Activated CD8-positive, alpha-beta T cell treated with anti-CD3 and anti-CD28 coated beads for 36 hours (primary cell): ENCODE measurements around the gene CAMK2N2. TPM values are rescaled to one million over a fixed set of nuclear protein-coding genes. Genes with fewer than 3 reads are reported as not detected.

Experiments
- ATAC-seq: fragments of 200-7000 bp; cut with Tn5 transposase; one replicate; pipeline ENCODE4 v1.10.0; 2021; ENCODE audit warnings: mild to moderate bottlenecking, moderate library complexity
- CTCF ChIA-PET: fragments of 350-600 bp; sonication (Branson Sonifier 250); formaldehyde crosslinking; loops from one replicate; lab custom pipeline; 2021; ENCODE audit warnings: antibody characterized with exemption; lab: Charles Lee
- POLR2A ChIA-PET: fragments of 350-600 bp; sonication (Branson Sonifier 250); formaldehyde crosslinking; loops from one replicate; lab custom pipeline; 2021; ENCODE audit warnings: antibody characterized with exemption; lab: Charles Lee
- DNase-seq: peaks from one replicate; pipeline ENCODE4 v3.0.0-alpha.2; 2020
- H3K27ac Mint-ChIP-seq: one replicate; pipeline ENCODE4 v1.8.0; 2021; ENCODE audit warnings: mild to moderate bottlenecking, mixed read lengths
- H3K27me3 Mint-ChIP-seq: one replicate; pipeline ENCODE4 v1.8.0; 2021; ENCODE audit warnings: mixed read lengths
- H3K36me3 Mint-ChIP-seq: one replicate; pipeline ENCODE4 v1.8.0; 2021; ENCODE audit warnings: low read depth, mixed read lengths
- H3K4me1 Mint-ChIP-seq: one replicate; pipeline ENCODE4 v1.8.0; 2021; ENCODE audit warnings: low read depth, mixed read lengths
- H3K4me3 Mint-ChIP-seq: one replicate; pipeline ENCODE4 v1.8.0; 2021; ENCODE audit warnings: mild to moderate bottlenecking, moderate library complexity, mixed read lengths
- H3K9me3 Mint-ChIP-seq: one replicate; pipeline ENCODE4 v1.8.0; 2021; ENCODE audit warnings: mixed read lengths
- intact Hi-C: fragments of 100-400 bp; cut with micrococcal nuclease; formaldehyde crosslinking; loops from one replicate; pipeline ENCODE4 v1.10.0; 2022
- total RNA-seq, 2 experiments: library from RNA; stranded (reverse); gene quantifications; one replicate each; pipeline ENCODE4 v1.2.3, GENCODE V29; 2021
- TF ChIP-seq, protein P1 (sequence below): fragments of 200-600 bp; IDR thresholded peaks from one replicate; pipeline ENCODE4 v1.8.0; 2022; ENCODE audit warnings: antibody characterized with exemption, mild to moderate bottlenecking

The CAMK2N2 gene
- total RNA-seq, 2 experiments from 2014 or later, result 0.18 to 0.22 TPM

DNA sequence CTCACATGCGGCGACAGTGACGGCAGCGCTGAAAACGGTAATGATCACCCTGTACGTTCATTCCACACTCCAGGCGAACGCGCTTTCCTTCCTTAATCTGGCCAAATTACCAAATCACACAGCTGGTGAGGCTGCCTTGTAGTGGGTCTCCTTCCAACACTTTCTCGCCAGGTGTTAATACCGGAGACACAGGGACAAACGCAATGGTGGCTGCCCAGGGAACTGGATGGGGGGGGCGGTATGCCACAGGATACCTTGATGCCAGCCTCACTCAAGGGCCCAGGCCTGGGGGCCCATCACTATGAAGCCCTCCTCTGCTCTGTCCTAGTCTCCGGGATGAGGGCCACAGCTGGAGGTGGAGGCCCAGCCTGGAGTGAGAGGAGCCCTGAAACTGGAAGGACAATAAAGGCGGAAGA is 1.4 kb upstream of the CAMK2N2 start:
- Mint-ChIP-seq H3K4me3 (peak overlapping the region; percentile 78), H3K36me3 (peaks cover 7% of the 10 kb centered on the region), H3K9me3 (peaks cover 4% of the 10 kb centered on the region), H3K27ac (no peak overlapping the region), H3K27me3 (peaks cover 46% of the 10 kb centered on the region), H3K4me1 (peaks cover 17% of the 10 kb centered on the region)
- ATAC-seq (no peak), DNase-seq (no peak)
- POLR2A ChIA-PET, result interaction anchor here (0.6 to 1.5 kb wide), 3 partner anchors 22 to 32 kb away, joined by 3 to 5 read pairs (median 5); no protein-coding TSS in a partner anchor
- TF ChIP-seq, protein P1, sequence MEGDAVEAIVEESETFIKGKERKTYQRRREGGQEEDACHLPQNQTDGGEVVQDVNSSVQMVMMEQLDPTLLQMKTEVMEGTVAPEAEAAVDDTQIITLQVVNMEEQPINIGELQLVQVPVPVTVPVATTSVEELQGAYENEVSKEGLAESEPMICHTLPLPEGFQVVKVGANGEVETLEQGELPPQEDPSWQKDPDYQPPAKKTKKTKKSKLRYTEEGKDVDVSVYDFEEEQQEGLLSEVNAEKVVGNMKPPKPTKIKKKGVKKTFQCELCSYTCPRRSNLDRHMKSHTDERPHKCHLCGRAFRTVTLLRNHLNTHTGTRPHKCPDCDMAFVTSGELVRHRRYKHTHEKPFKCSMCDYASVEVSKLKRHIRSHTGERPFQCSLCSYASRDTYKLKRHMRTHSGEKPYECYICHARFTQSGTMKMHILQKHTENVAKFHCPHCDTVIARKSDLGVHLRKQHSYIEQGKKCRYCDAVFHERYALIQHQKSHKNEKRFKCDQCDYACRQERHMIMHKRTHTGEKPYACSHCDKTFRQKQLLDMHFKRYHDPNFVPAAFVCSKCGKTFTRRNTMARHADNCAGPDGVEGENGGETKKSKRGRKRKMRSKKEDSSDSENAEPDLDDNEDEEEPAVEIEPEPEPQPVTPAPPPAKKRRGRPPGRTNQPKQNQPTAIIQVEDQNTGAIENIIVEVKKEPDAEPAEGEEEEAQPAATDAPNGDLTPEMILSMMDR, result no peak
- intact Hi-C loops, result no loop called here
- CTCF ChIA-PET, result interaction anchor here (1.6 to 4.3 kb wide), 2 partner anchors 27 to 35 kb away, joined by 6 to 19 read pairs; partner anchors contain the start of gene VWA5B2

GRCh38 chr3:184261854-184262763 is 756 bp upstream of the CAMK2N2 start:
- Mint-ChIP-seq H3K27me3 (peaks cover 41% of the 10 kb centered on the region), H3K4me3 (peak overlapping the region; percentile 78), H3K36me3 (peaks cover 9% of the 10 kb centered on the region), H3K9me3 (peaks cover 1% of the 10 kb centered on the region), H3K4me1 (peaks cover 17% of the 10 kb centered on the region), H3K27ac (no peak overlapping the region)
- ChIA-PET POLR2A (interaction anchor here (0.6 to 1.5 kb wide), 4 partner anchors 21 to 32 kb away, joined by 3 to 5 read pairs (median 4); no protein-coding TSS in a partner anchor), CTCF (interaction anchor here (1.6 to 4.3 kb wide), 2 partner anchors 28 to 34 kb away, joined by 6 to 19 read pairs; partner anchors contain the start of gene VWA5B2)
- TF ChIP-seq, protein P1, result no peak
- ATAC-seq (peak; percentile 15), DNase-seq (peak; percentile 56)
- intact Hi-C loops, result no loop called here

- intact Hi-C loops, result no loop called here
- ATAC-seq (no peak), DNase-seq (peak; percentile 13)
- Mint-ChIP-seq H3K4me3 (peak overlapping the region; percentile 57), H3K36me3 (peaks cover 9% of the 10 kb centered on the region), H3K27ac (no peak overlapping the region), H3K27me3 (peaks cover 36% of the 10 kb centered on the region), H3K4me1 (peaks cover 18% of the 10 kb centered on the region), H3K9me3 (no peaks in the 10 kb centered on the region)
- POLR2A ChIA-PET, result interaction anchor here (0.8 to 1.4 kb wide), 5 partner anchors 10 to 75 kb away, joined by 3 to 4 read pairs (median 3); partner anchors contain the start of genes ABCF3 and EEF1AKMT4
- CTCF ChIA-PET, result interaction anchor here (1.9 to 4.3 kb wide), 3 partner anchors 11 to 33 kb away, joined by 5 to 19 read pairs (median 17); partner anchors contain the start of genes EEF1AKMT4 and VWA5B2
- TF ChIP-seq, protein P1, result no peak
These were observed 556 bp downstream of the CAMK2N2 start for GRCh38 chr3:184260724-184261269.

DNA sequence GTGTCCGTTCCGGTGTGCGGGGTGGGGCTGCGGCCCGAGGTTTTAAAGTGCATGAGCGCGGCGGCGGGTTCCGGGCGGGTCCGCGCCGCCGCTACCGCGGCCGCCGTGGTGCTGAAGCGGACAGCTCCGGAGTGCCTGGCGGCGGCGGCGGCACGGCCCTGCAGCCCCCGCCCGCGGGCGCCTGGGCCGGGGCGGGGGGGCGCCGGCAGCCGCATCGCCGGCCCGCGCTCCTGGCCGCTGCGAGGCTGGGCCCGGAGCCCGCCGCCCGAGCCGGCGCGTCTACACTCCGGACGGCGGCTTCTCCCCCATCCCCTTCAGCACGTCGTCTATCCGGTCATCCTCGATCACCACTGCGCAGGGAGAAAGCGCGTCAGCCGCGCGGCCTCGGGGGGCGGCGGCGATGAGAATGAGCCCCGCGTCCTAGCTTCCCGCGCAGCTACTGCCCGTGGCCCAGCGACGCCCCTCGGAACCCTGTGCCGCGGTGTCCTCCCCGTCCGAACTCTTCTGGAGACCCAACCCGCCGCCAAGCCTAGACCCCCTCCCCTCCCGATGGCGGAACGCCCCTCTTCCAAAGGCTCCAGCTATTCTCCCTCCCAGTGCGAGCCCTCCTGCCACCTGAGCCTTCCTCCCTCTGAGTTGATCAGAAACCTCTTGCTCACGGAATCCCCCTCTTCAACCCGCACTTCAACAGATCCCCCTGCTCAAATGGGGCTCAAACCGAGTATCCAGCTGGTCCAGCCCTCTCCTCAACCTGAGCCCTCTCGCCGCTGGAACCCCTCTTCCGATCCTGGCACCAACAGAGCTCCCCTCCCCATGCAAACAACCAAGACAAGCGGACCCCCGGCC is 1.3 kb downstream of the CAMK2N2 start:
- peak overlapping the region; percentile 57 for H3K4me3 Mint-ChIP-seq
- peaks cover 25% of the 10 kb centered on the region for H3K4me1 Mint-ChIP-seq
- no peaks in the 10 kb centered on the region for H3K9me3 Mint-ChIP-seq
- POLR2A ChIA-PET, result interaction anchor here (0.8 to 1.4 kb wide), 4 partner anchors 9 to 74 kb away, joined by 3 to 4 read pairs (median 4); partner anchors contain the start of genes ABCF3 and EEF1AKMT4
- peaks cover 34% of the 10 kb centered on the region for H3K27me3 Mint-ChIP-seq
- TF ChIP-seq, protein P1, result no peak
- intact Hi-C loops, result no loop called here
- H3K36me3 Mint-ChIP-seq, result peaks cover 12% of the 10 kb centered on the region
- ATAC-seq (peak; percentile 63), DNase-seq (peak; percentile 45)
- CTCF ChIA-PET, result interaction anchor here (1.0 to 4.3 kb wide), 5 partner anchors 10 to 32 kb away, joined by 3 to 19 read pairs (median 6); partner anchors contain the start of genes EEF1AKMT4 and VWA5B2
- H3K27ac Mint-ChIP-seq, result no peak overlapping the region
